Right lobe of liver (tissue), 6 donors: Measurements from ENCODE around the gene CT47A1. TPM values are rescaled to one million over a fixed set of nuclear protein-coding genes. Genes with fewer than 3 reads are reported as not detected.
"Not testable (repeated sequence)": the region's sequence is repeated elsewhere in the genome, so short reads cannot be mapped to it uniquely, and the experiment has no call there.

Source experiments
- ATAC-seq, 4 donors: fragments of 200-7000 bp; cut with Tn5 transposase; one replicate each; pipeline ENCODE4 v1.9.1; 2020; ENCODE audit warnings: mild to moderate bottlenecking in 4 of 4, moderate library complexity in 4 of 4
- DNase-seq, 3 donors: peaks; one replicate each; pipeline ENCODE4 v3.0.0-alpha.2; 2020
- H3K27ac ChIP-seq, 3 donors: fragments of 200-600 bp; one replicate each; pipeline ENCODE4 v1.8.0; 2022
- H3K27me3 ChIP-seq, 2 donors: fragments of 200-600 bp; one replicate each; pipeline ENCODE4 v1.8.0; 2022
- H3K36me3 ChIP-seq, 4 donors: fragments of 200-600 bp; sonication (generic) in 1 of 4; one replicate each; pipeline versions ENCODE4 v1.5.1 to v1.8.0; 2017 to 2022; ENCODE audit warnings: control low read depth in 1 of 4
- H3K4me1 ChIP-seq, 4 donors: fragments of 200-600 bp; sonication (generic) in 1 of 4; one replicate each; pipeline versions ENCODE4 v1.5.1 to v1.8.0; 2017 to 2022; ENCODE audit warnings: control low read depth in 1 of 4
- H3K4me3 ChIP-seq, 3 donors: fragments of 200-600 bp; one replicate each; pipeline ENCODE4 v1.8.0; 2022
- H3K9me3 ChIP-seq, 4 donors: fragments of 200-600 bp; sonication (generic) in 1 of 4; one replicate each; pipeline versions ENCODE4 v1.5.1 to v1.8.0; 2017 to 2022; ENCODE audit warnings: control low read depth in 1 of 4
- POLR2A ChIP-seq: fragments of 450-650 bp; IDR thresholded peaks from one replicate; pipeline ENCODE4 v1.6.1; 2017; ENCODE audit warnings: antibody characterized with exemption, mild to moderate bottlenecking
- WGBS: methylation state at CpG from one replicate; pipeline ENCODE4 v1.1.6; 2018; ENCODE audit warnings: low coverage, low lambda C conversion rate; ENCODE audit not compliant: insufficient coverage; ENCODE audit errors: missing lambda C conversion rate; 5-methylcytosine and 5-hydroxymethylcytosine counted together
- intact Hi-C, 2 donors: fragments of 100-400 bp; cut with DNase I; formaldehyde crosslinking; loops; one replicate each; pipeline versions ENCODE4 v1.11.2 to v1.14.1; 2022
- small RNA-seq, 2 experiments: library from RNA; depleted of rRNA; stranded (forward); fragments of <200 nt; gene quantifications; one replicate each; pipeline ENCODE3, GENCODE V24; 2016
- total RNA-seq, 6 experiments: library from RNA; depleted of rRNA in 2 of 6; stranded (reverse); fragments of >200 nt in 2 of 6; fragmentation: NEBNext Ultra II Directional in 3 of 6; extraction: Animal tissue kit (Norgen Biotek cat#: 25700) in 3 of 6; gene quantifications; one replicate each; pipeline versions ENCODE4 v1.1.0 to v1.2.4, GENCODE V29; 2016 to 2023
- TF ChIP-seq, protein P1 (sequence below), 4 donors: fragments of 200-600 bp in 3 of 4; fragments of 450-650 bp in 1 of 4; IDR thresholded peaks; one replicate each; pipeline versions ENCODE4 v1.5.1 to v1.8.0; 2016 to 2022; ENCODE audit warnings: antibody characterized with exemption in 4 of 4, mild to moderate bottlenecking in 2 of 4
- donor health status: DM: no; HTN: yes; CAD: no.
- donor health status: DM: no; HTN: no; CAD: no.
- donor health status: DM: no; HTN: no; CAD: no.
- donor health status: DM: no; HTN: yes; CAD: no.
- donor health status: DM: no; HTN: yes; CAD: no.

The CT47A1 gene
- total RNA-seq, 6 experiments from 2014 or later = not detected

DNA sequence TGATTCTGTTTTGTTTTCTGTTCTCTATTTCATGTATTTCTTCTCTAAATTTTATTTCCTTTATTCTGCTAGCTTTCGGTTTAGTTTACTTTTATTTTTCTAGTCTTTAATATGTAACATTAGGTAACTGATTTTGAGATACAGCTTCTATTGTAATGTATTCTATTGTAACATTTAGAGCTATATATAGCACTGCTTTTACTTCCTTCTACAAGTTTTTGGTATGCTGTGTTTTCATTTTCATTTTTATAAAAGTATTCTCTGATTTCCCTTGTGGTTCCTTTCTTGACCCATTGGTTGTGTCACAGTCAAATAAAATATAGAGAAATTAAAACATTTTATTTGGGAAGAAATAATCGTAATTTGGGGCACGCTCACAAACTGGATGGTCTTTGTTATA lies 13.9 kb upstream of the CT47A1 start:
- intact Hi-C loops = no loop called here
- TF ChIP-seq, protein P1, sequence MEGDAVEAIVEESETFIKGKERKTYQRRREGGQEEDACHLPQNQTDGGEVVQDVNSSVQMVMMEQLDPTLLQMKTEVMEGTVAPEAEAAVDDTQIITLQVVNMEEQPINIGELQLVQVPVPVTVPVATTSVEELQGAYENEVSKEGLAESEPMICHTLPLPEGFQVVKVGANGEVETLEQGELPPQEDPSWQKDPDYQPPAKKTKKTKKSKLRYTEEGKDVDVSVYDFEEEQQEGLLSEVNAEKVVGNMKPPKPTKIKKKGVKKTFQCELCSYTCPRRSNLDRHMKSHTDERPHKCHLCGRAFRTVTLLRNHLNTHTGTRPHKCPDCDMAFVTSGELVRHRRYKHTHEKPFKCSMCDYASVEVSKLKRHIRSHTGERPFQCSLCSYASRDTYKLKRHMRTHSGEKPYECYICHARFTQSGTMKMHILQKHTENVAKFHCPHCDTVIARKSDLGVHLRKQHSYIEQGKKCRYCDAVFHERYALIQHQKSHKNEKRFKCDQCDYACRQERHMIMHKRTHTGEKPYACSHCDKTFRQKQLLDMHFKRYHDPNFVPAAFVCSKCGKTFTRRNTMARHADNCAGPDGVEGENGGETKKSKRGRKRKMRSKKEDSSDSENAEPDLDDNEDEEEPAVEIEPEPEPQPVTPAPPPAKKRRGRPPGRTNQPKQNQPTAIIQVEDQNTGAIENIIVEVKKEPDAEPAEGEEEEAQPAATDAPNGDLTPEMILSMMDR (IDR thresholded peaks at IDR 0.05) = no peak
- no peak for TF ChIP-seq POLR2A
- Histone ChIP-seq H3K4me3 (no peak overlapping the region), H3K4me1 (no peaks in the 10 kb centered on the region), H3K9me3 (no peaks in the 10 kb centered on the region), H3K27me3 (no peaks in the 10 kb centered on the region), H3K27ac (no peak overlapping the region), H3K36me3 (no peaks in the 10 kb centered on the region)
- DNase-seq = no peak
- no peak for ATAC-seq
- WGBS = 52% methylated on average over 3 of the region's 3 CpGs

GRCh38 chrX:120956500-120956899 lies 29.1 kb downstream of the CT47A1 start, which contains the start of gene CT47A7:
Gene CT47A7, minus strand, starts transcription at chrX:120956600. Its CDS starts 255 bp downstream, at chrX:120956345.
- H3K27ac ChIP-seq, H3K27me3 ChIP-seq, H3K9me3 ChIP-seq, ATAC-seq, H3K36me3 ChIP-seq, intact Hi-C loops, H3K4me3 ChIP-seq, DNase-seq, H3K4me1 ChIP-seq: not testable (repeated sequence)
- WGBS = no CpG with 5 or more reads among the region's 7 CpGs

Small RNAs within 50 kb of the gene (small RNA-seq; reads per million reads assigned to genes)
- gene AL670379.1 = 0 reads per million in 2 experiments
- gene AL670379.10 = 0 reads per million in 2 experiments
- 0 reads per million in 2 experiments for gene AL670379.11
- 0 reads per million in 2 experiments for gene AL670379.12
- 0 reads per million in 2 experiments for gene AL670379.2
- 0 reads per million in 2 experiments for gene AL670379.3
- 0 reads per million in 2 experiments for gene AL670379.4
- 0 reads per million in 2 experiments for gene AL670379.5
- gene AL670379.6 = 0 reads per million in 2 experiments
- gene AL670379.7 = 0 reads per million in 2 experiments
- gene AL670379.8 = 0 reads per million in 2 experiments
- gene AL670379.9 = 0 reads per million in 2 experiments

Other genes with a start within 250 kb of the CT47A1 start
- not detected for gene CT47B1, start 109.9 kb downstream of the CT47A1 start, total RNA-seq
- not detected for gene CT47A11, start 48.6 kb downstream of the CT47A1 start, total RNA-seq
- not detected for gene CT47A10, start 43.7 kb downstream of the CT47A1 start, total RNA-seq
- gene CT47A9, start 38.9 kb downstream of the CT47A1 start, total RNA-seq = not detected
- gene CT47A8, start 34.0 kb downstream of the CT47A1 start, total RNA-seq = not detected
- gene CT47A7, start 29.2 kb downstream of the CT47A1 start, total RNA-seq = not detected
- gene CT47A6, start 24.3 kb downstream of the CT47A1 start, total RNA-seq = not detected
- gene CT47A5, start 19.4 kb downstream of the CT47A1 start, total RNA-seq = not detected
- not detected for gene CT47A4, start 14.6 kb downstream of the CT47A1 start, total RNA-seq
- not detected for gene CT47A3, start 9.7 kb downstream of the CT47A1 start, total RNA-seq
- not detected for gene CT47A2, start 4.8 kb downstream of the CT47A1 start, total RNA-seq
- gene GLUD2, start 61.9 kb upstream of the CT47A1 start, total RNA-seq = 1 to 10 TPM; 3.2 to 8.5 (median 5.9) TPM